ENCODE measurements around the gene RGPD8.
"Not testable (repeated sequence)": the region's sequence is repeated elsewhere in the genome, so short reads cannot be mapped to it uniquely, and the experiment has no call there.

Gene RGPD8

GRCh38 chr2:112433480-112433879, at the start of gene RGPD8:
RGPD8 (minus strand) TSS chr2:112433645; CDS start chr2:112433453, 192 bp downstream.
- not testable (repeated sequence) for H3K9me3 Mint-ChIP-seq, H3K36me3 Mint-ChIP-seq
- H3K27me3 Mint-ChIP-seq = peaks cover 6 to 14% of the 10 kb centered on the region in 2 donors
- H3K4me3 Mint-ChIP-seq = peak within 1 kb of the TSS; percentile 87 to 90
- peak; percentile 99 to 100 for ATAC-seq (replicated peaks)
- peak; percentile 80 for DNase-seq
- H3K4me1 Mint-ChIP-seq = peaks cover 7 to 24% of the 10 kb centered on the region in 2 donors
- H3K27ac Mint-ChIP-seq = peak within 1 kb of the TSS; percentile 95

GRCh38 chr2:112483042-112483473, 49.6 kb upstream of the RGPD8 start:
- peaks cover 17 to 24% of the 10 kb centered on the region in 2 donors for H3K36me3 Mint-ChIP-seq
- ATAC-seq (replicated peaks) = no peak
- no peak for DNase-seq

DNA sequence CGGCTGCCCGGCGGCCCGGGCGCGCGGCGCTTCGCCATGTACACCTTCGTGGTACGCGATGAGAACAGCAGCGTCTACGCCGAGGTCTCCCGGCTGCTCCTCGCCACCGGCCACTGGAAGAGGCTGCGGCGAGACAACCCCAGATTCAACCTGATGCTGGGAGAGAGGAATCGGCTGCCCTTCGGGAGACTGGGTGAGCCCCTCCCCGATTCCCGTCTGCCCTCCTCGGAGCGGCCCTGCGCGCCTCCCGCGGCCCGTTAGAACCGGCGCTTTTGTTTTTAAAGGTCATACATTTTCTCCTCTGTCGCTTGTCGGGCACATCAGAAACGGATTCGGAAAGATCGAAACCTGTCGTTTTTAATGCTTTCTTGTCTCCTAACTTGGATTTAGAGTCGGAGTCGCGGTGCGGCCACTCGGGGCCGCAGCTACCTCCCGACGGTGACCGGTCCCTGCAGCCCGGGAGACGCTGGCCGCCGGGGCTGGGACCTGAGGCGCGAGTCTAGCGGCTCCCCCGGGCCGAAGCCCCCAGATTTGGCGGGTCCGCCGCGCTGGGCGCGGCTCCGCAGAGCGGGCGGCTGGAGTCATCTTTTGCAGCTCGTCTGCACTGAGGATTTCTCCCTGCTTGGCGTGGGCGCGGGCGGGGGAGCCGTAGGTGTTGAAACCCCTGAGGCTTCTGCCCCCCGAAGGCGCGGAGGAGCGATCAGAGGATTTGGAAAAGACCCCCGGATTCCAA, 49.0 kb upstream of the RGPD8 start:
- H3K4me1 Mint-ChIP-seq = peaks cover 33 to 49% of the 10 kb centered on the region in 2 donors
- ATAC-seq (replicated peaks) = peak; percentile 29 to 35
- peaks cover 15 to 19% of the 10 kb centered on the region in 2 donors for H3K36me3 Mint-ChIP-seq
- peak overlapping the region; percentile 86 for H3K27ac Mint-ChIP-seq
- H3K27me3 Mint-ChIP-seq = no peaks in the 10 kb centered on the region
- peak overlapping the region; percentile 90 to 99 for H3K4me3 Mint-ChIP-seq
- no peaks in the 10 kb centered on the region for H3K9me3 Mint-ChIP-seq
- no peak for DNase-seq

More at GRCh38 chr2:112483042-112483473, 49.6 kb upstream of the RGPD8 start:
- Mint-ChIP-seq H3K4me3 (peak overlapping the region; percentile 90 to 99), H3K4me1 (peaks cover 33 to 49% of the 10 kb centered on the region in 2 donors), H3K27me3 (no peaks in the 10 kb centered on the region), H3K9me3 (no peaks in the 10 kb centered on the region), H3K27ac (peak overlapping the region; percentile 86)

- Mint-ChIP-seq H3K36me3 (peaks cover 15 to 17% of the 10 kb centered on the region in 2 donors), H3K27ac (peak within 1 kb of the TSS; percentile 97), H3K4me3 (peak within 1 kb of the TSS; percentile 97 to 99), H3K27me3 (no peaks in the 10 kb centered on the region), H3K9me3 (no peaks in the 10 kb centered on the region), H3K4me1 (peaks cover 31 to 46% of the 10 kb centered on the region in 2 donors)
- peak; percentile 74 to 81 for ATAC-seq (replicated peaks)
- peak; percentile 65 for DNase-seq
These were observed 48.2 kb upstream of the RGPD8 start, which contains the start of gene TTL for GRCh38 chr2:112481528-112482233. TTL (plus strand) TSS chr2:112482156; CDS start chr2:112482345, 189 bp downstream.

DNA sequence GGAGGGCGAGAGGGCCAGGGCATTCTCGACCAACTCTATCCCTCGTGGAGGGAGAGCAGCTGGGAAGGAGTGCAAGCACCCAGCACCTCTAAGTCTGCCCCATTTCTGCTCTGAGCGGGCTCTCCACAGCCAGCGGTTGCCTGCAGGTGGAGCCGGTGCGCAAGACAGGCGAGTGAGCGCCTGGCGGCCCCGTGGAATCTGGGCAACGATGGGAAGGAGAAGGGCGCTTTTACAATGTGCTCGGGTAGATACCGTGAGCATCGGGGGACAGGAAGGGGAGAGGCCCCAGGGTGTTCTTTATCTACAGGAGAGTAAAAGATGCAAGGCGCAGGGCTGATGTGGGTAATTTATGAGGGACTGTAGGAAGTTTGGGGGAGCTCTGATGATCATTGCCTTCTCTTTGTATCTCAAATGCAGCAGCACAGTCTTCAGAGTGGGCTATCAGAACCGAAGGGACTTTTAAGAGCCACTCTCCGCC, 47.6 kb upstream of the RGPD8 start:
- Mint-ChIP-seq H3K27me3 (no peaks in the 10 kb centered on the region), H3K9me3 (no peaks in the 10 kb centered on the region), H3K27ac (peak overlapping the region; percentile 97), H3K4me1 (peaks cover 26 to 40% of the 10 kb centered on the region in 2 donors), H3K4me3 (peak overlapping the region; percentile 97 to 98), H3K36me3 (peaks cover 11% of the 10 kb centered on the region in 2 donors)
- ATAC-seq (replicated peaks) = peak; percentile 79 to 83
- DNase-seq = peak; percentile 74

GRCh38 chr2:112480530-112481049, 47.1 kb upstream of the RGPD8 start:
- Mint-ChIP-seq H3K4me3 (peak overlapping the region; percentile 97 to 98), H3K4me1 (peaks cover 23 to 35% of the 10 kb centered on the region in 2 donors), H3K27ac (peak overlapping the region; percentile 97), H3K36me3 (peaks cover 9 to 10% of the 10 kb centered on the region in 2 donors), H3K9me3 (no peaks in the 10 kb centered on the region), H3K27me3 (no peaks in the 10 kb centered on the region)
- ATAC-seq (replicated peaks) (peak; percentile 18 to 23), DNase-seq (no peak)

GRCh38 chr2:112476434-112476833, 43.0 kb upstream of the RGPD8 start:
- peaks cover 14 to 29% of the 10 kb centered on the region in 2 donors for H3K4me1 Mint-ChIP-seq
- DNase-seq (no peak), ATAC-seq (replicated peaks) (no peak)
- H3K27ac Mint-ChIP-seq = no peak overlapping the region
- no peak overlapping the region for H3K4me3 Mint-ChIP-seq
- no peaks in the 10 kb centered on the region for H3K27me3 Mint-ChIP-seq
- no peaks in the 10 kb centered on the region for H3K36me3 Mint-ChIP-seq
- no peaks in the 10 kb centered on the region for H3K9me3 Mint-ChIP-seq

DNA sequence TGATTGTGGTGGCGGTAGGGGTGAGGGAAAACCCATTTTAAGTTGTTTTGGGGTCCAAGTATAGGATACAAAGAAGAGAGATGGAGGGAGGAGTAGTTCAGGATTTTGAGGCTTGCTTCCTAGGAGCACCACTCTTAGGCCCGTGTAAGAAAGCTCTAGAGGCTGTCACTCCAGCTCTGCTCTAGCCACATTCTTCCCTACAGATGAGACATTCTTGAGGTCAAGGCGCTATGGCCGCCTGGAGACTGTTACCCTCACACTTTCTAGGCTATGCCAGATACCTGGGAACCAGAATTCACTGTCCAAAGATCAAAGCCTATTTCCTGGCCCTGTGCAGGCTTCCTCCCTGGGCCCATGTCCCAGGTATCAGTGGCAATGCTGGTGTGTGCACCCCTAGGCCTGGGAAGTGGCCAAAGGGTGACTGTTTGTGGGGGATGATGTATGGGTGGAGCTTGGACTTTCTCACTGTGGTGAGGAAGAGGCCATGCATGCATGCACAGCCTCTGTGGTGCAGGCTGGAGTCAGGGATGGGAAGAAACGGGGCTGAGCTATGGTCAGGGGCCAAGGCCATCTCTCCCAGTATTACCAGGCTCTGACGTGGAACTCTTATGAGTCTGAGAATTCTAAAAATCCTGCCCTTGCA, 41.5 kb upstream of the RGPD8 start:
- H3K27ac Mint-ChIP-seq = no peak overlapping the region

DNA sequence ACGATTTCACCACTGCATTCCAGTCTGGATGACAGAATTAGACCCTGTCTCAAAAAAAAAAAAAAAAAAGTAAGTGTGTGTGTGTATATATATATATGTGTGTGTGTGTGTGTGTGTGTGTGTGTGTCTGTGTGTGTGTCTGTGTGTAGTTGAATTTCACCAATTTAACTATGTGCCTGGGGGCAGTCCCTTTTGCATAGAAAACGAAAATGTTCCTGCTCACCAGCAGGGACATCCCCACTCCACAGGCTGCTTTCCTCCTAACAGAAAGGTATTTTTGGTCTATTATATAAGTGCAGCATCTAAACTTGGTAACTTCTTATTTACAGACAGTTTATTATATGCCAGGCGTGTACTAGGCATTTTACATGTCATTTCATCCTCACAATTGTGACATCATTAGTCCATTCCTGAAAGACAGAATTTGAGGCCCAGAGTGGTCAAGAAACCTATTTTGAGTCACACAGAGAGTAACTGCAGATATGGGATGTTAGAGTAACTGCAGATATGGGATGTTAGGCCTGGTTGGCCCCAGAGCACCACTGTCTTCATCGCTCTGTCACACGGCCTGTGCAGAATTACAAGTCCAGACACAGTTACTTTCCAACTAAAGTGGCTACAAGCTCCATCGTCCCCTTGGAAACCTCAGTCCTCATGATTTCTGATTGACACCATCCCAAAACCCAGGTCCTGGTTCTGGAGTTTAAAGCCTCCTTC, 39.3 kb upstream of the RGPD8 start:
- no peak overlapping the region for H3K27ac Mint-ChIP-seq
- no peaks in the 10 kb centered on the region for H3K36me3 Mint-ChIP-seq
- DNase-seq (no peak), ATAC-seq (replicated peaks) (peak; percentile 82)
- H3K4me3 Mint-ChIP-seq = no peak overlapping the region
- peaks cover 6 to 17% of the 10 kb centered on the region in 2 donors for H3K4me1 Mint-ChIP-seq
- H3K27me3 Mint-ChIP-seq = no peaks in the 10 kb centered on the region
- H3K9me3 Mint-ChIP-seq = no peaks in the 10 kb centered on the region

More for the DNA sequence above, 41.5 kb upstream of the RGPD8 start:
- DNase-seq = no peak
- no peaks in the 10 kb centered on the region for H3K9me3 Mint-ChIP-seq
- no peaks in the 10 kb centered on the region for H3K36me3 Mint-ChIP-seq
- no peaks in the 10 kb centered on the region for H3K27me3 Mint-ChIP-seq
- no peak overlapping the region for H3K4me3 Mint-ChIP-seq
- ATAC-seq (replicated peaks) = no peak
- peaks cover 6 to 17% of the 10 kb centered on the region in 2 donors for H3K4me1 Mint-ChIP-seq

DNA sequence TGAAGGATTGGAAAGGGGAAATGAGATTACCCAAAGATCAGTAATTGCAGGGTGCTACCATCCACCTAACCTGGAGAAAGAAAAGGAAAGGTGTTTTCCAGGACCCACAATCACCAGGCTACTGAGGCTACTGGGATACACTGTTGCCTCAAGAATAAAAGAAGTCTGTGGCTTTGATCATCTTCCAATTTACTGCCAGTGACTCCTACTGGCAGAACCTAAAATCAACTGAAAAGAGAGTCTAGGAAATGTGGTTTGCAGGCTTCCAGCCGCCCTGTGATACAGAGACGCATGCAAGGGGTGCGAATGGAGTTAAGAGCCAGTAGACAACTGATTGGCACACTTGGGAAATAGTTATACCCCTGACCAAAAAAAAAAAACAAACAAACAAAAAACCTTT, 31.9 kb upstream of the RGPD8 start:
- no peaks in the 10 kb centered on the region for H3K9me3 Mint-ChIP-seq
- no peak for DNase-seq
- H3K4me1 Mint-ChIP-seq = no peaks in the 10 kb centered on the region
- no peak overlapping the region for H3K4me3 Mint-ChIP-seq
- no peak for ATAC-seq (replicated peaks)
- H3K27ac Mint-ChIP-seq = no peak overlapping the region
- H3K36me3 Mint-ChIP-seq = no peaks in the 10 kb centered on the region
- peaks cover 0 to 21% of the 10 kb centered on the region in 2 donors for H3K27me3 Mint-ChIP-seq

- H3K9me3 Mint-ChIP-seq = no peaks in the 10 kb centered on the region
- peaks cover 0 to 21% of the 10 kb centered on the region in 2 donors for H3K27me3 Mint-ChIP-seq
- no peak for DNase-seq
- no peak for ATAC-seq (replicated peaks)
- no peaks in the 10 kb centered on the region for H3K36me3 Mint-ChIP-seq
- no peak overlapping the region for H3K27ac Mint-ChIP-seq
- no peak overlapping the region for H3K4me3 Mint-ChIP-seq
- H3K4me1 Mint-ChIP-seq = no peaks in the 10 kb centered on the region
These were observed 29.8 kb upstream of the RGPD8 start for GRCh38 chr2:112463256-112463655.

- Mint-ChIP-seq H3K27me3 (peaks cover 4 to 25% of the 10 kb centered on the region in 2 donors), H3K9me3 (peaks cover 0 to 5% of the 10 kb centered on the region in 2 donors), H3K4me3 (no peak overlapping the region), H3K4me1 (peaks cover 0 to 2% of the 10 kb centered on the region in 2 donors), H3K36me3 (no peaks in the 10 kb centered on the region), H3K27ac (no peak overlapping the region)
- ATAC-seq (replicated peaks) (no peak), DNase-seq (no peak)
These were observed 28.7 kb upstream of the RGPD8 start for GRCh38 chr2:112462178-112462577.

DNA sequence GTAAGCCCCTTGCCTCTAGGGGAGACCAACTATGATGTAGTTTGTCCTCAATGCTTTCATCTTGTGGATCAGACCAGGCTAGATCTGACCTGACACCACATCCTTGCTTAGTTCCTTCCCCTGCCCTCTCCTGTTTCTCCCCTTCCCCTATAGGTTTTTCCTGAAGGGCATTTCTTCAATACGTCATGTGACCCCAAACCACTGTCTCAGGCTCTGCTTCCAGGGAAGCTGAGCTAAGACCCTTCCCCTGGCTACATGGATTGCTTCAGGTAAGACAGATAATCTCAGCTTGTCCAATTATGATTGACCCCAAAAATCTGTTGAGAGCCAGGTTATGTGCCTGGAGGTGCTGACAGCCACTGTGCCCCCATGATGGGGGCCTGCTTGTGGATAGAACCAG, 25.9 kb upstream of the RGPD8 start:
- Mint-ChIP-seq H3K27me3 (peaks cover 4 to 25% of the 10 kb centered on the region in 2 donors), H3K4me1 (peaks cover 0 to 2% of the 10 kb centered on the region in 2 donors), H3K27ac (no peak overlapping the region), H3K4me3 (no peak overlapping the region), H3K9me3 (peaks cover 0 to 5% of the 10 kb centered on the region in 2 donors), H3K36me3 (no peaks in the 10 kb centered on the region)
- DNase-seq (no peak), ATAC-seq (replicated peaks) (no peak)

Data from stimulated activated naive B cell treated with anti-CD40 and anti-IgM and Interleukin-4, amounts not matched to agents 10 μg/mL and 1 μg/mL and 100 μg/mL, for 72 hours (primary cell).